Left ventricle myocardium superior (tissue), 1 donor: Measurements from ENCODE around the gene SPRED2. TPM values are rescaled to one million over a fixed set of nuclear protein-coding genes. Genes with fewer than 3 reads are reported as not detected.

Experiments used
- ATAC-seq: fragments of 200-7000 bp; cut with Tn5 transposase; one replicate; pipeline ENCODE4 v1.9.1; 2020; ENCODE audit warnings: mild to moderate bottlenecking, moderate library complexity
- DNase-seq: peaks from one replicate; pipeline ENCODE4 v3.0.0-alpha.2; 2020
- intact Hi-C: fragments of 100-400 bp; cut with micrococcal nuclease; formaldehyde crosslinking; loops from one replicate; pipeline ENCODE4 v1.11.0; 2022
- long read RNA-seq: library from polyadenylated mRNA; unstranded; transcript quantifications from one replicate; pipeline ENCODE4 v2.0.0, GENCODE V29; 2021
- total RNA-seq: library from RNA; stranded (reverse); fragmentation: NEBNext Ultra II Directional; extraction: Animal tissue kit (Norgen Biotek cat#: 25700); gene quantifications from one replicate; pipeline ENCODE4 v1.2.1, GENCODE V29; 2021
- donor health status: DM: no; HTN: yes; CAD: no; lungs with severe emphysema.

The SPRED2 gene
- total RNA-seq = 12.8 TPM
- long read RNA-seq, full-length matches to known transcripts = 1 of 3 reads
- long read RNA-seq, partial matches to known transcripts = 0 of 3 reads
- long read RNA-seq, other reads (novel, unspliced or antisense) = 2 of 3 reads

- peak; percentile 65 for ATAC-seq
- intact Hi-C loops = no loop called here
- DNase-seq = peak; percentile 96
These were observed at the start of gene SPRED2 for GRCh38 chr2:65432227-65433190. TSS of gene SPRED2 (minus strand) at chr2:65432599. CDS start at chr2:65431987, 612 bp downstream.

- ATAC-seq = no peak
- no peak for DNase-seq
- intact Hi-C loops = no loop called here
These were observed 49.6 kb upstream of the SPRED2 start for GRCh38 chr2:65481961-65482360.

GRCh38 chr2:65479524-65479923 lies 47.1 kb upstream of the SPRED2 start:
- peak; percentile 78 for ATAC-seq
- intact Hi-C loops = no loop called here
- peak; percentile 46 for DNase-seq

GRCh38 chr2:65478498-65479135 lies 46.2 kb upstream of the SPRED2 start:
- DNase-seq (no peak), ATAC-seq (no peak)
- intact Hi-C loops = no loop called here

GRCh38 chr2:65477590-65477989 lies 45.2 kb upstream of the SPRED2 start:
- intact Hi-C loops = no loop called here
- ATAC-seq (no peak), DNase-seq (no peak)

- ATAC-seq (no peak), DNase-seq (no peak)
- intact Hi-C loops = no loop called here
These were observed 44.4 kb upstream of the SPRED2 start for GRCh38 chr2:65476778-65477177.

- ATAC-seq (no peak), DNase-seq (no peak)
- intact Hi-C loops = no loop called here
These were observed 42.6 kb upstream of the SPRED2 start for GRCh38 chr2:65475000-65475399.

GRCh38 chr2:65473045-65473444 lies 40.6 kb upstream of the SPRED2 start:
- ATAC-seq (no peak), DNase-seq (no peak)
- intact Hi-C loops = no loop called here

GRCh38 chr2:65471409-65471808 lies 39.0 kb upstream of the SPRED2 start:
- intact Hi-C loops = no loop called here
- ATAC-seq (no peak), DNase-seq (no peak)

- intact Hi-C loops = no loop called here
- ATAC-seq = no peak
These were observed 34.2 kb upstream of the SPRED2 start for GRCh38 chr2:65466551-65466950.

GRCh38 chr2:65465857-65466256 lies 33.5 kb upstream of the SPRED2 start:
- intact Hi-C loops = no loop called here

More at GRCh38 chr2:65466551-65466950, 34.2 kb upstream of the SPRED2 start:
- DNase-seq = no peak

GRCh38 chr2:65465124-65465523 lies 32.7 kb upstream of the SPRED2 start:
- intact Hi-C loops = no loop called here
- ATAC-seq (peak; percentile 71), DNase-seq (no peak)

More at GRCh38 chr2:65465857-65466256, 33.5 kb upstream of the SPRED2 start:
- peak; percentile 44 for DNase-seq
- peak; percentile 84 for ATAC-seq

GRCh38 chr2:65464604-65465003 lies 32.2 kb upstream of the SPRED2 start:
- intact Hi-C loops = no loop called here
- ATAC-seq (peak; percentile 80), DNase-seq (no peak)

- ATAC-seq (no peak), DNase-seq (no peak)
- intact Hi-C loops = loop anchor here (10.0 kb wide), 1 partner anchor 76 kb away; no protein-coding TSS in a partner anchor
These were observed 26.6 kb upstream of the SPRED2 start for GRCh38 chr2:65458999-65459398.

- ATAC-seq (no peak), DNase-seq (no peak)
- intact Hi-C loops = loop anchor here (10.0 kb wide), 1 partner anchor 78 kb away; no protein-coding TSS in a partner anchor
These were observed 24.5 kb upstream of the SPRED2 start for GRCh38 chr2:65456886-65457285.

- no peak for DNase-seq
- intact Hi-C loops = loop anchor here (10.0 kb wide), 1 partner anchor 79 kb away; no protein-coding TSS in a partner anchor
These were observed 23.7 kb upstream of the SPRED2 start for GRCh38 chr2:65456064-65456463.

GRCh38 chr2:65453916-65454315 lies 21.5 kb upstream of the SPRED2 start:
- ATAC-seq (no peak), DNase-seq (no peak)
- intact Hi-C loops = loop anchor here (10.0 kb wide), 1 partner anchor 81 kb away; no protein-coding TSS in a partner anchor

More at GRCh38 chr2:65456064-65456463, 23.7 kb upstream of the SPRED2 start:
- no peak for ATAC-seq

- DNase-seq (no peak), ATAC-seq (no peak)
- intact Hi-C loops = loop anchor here (10.0 kb wide), 1 partner anchor 82 kb away; no protein-coding TSS in a partner anchor
These were observed 19.9 kb upstream of the SPRED2 start for GRCh38 chr2:65452150-65452895.

GRCh38 chr2:65450810-65451209 lies 18.4 kb upstream of the SPRED2 start:
- no peak for ATAC-seq
- intact Hi-C loops = loop anchor here (10.0 kb wide), 1 partner anchor 84 kb away; no protein-coding TSS in a partner anchor
- DNase-seq = no peak
